SK-N-SH treated with all-trans-retinoic acid at 6 μM for 48 hours (cell line): ENCODE data around the gene TMEM229B.

Source experiments
- ISL1 ChIP-seq: fragments of 250-450 bp; sonication (Bioruptor Pico); IDR thresholded peaks from 2 replicates; pipeline ENCODE4 v2.1.2; 2022; ENCODE audit warnings: mild to moderate bottlenecking, moderate library complexity
- ZFP30 ChIP-seq: fragments of 450-650 bp; formaldehyde crosslinking; IDR thresholded peaks from 2 replicates; pipeline ENCODE4 v1.5.0; 2022; ENCODE audit warnings: mild to moderate bottlenecking, moderate library complexity
- TF ChIP-seq, protein P1 (sequence below): fragments of 250-450 bp; sonication (Bioruptor Pico); IDR thresholded peaks from 2 replicates; pipeline ENCODE4 v1.8.0; 2020; ENCODE audit warnings: mild to moderate bottlenecking, moderate library complexity, borderline replicate concordance

DNA sequence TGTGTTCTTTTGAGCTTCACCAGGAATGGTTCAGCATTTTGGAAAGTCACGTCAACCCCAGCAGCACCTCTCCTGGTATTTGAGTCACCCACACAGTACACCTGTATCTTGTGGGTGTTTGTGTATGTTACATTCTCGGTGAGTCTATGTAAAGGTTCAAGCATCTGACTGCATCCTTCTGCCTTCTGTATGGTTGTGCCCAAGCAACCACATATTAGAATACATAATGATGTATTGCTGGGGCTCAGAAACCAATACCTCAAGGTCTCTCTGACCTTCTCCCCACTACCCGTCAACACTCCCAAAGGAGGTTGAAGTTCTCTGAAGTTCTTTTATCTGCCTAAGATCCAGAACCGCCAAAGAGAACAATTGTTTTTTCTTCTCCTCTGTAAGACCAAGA is 9.2 kb upstream of the TMEM229B start:
- TF ChIP-seq, protein P1, sequence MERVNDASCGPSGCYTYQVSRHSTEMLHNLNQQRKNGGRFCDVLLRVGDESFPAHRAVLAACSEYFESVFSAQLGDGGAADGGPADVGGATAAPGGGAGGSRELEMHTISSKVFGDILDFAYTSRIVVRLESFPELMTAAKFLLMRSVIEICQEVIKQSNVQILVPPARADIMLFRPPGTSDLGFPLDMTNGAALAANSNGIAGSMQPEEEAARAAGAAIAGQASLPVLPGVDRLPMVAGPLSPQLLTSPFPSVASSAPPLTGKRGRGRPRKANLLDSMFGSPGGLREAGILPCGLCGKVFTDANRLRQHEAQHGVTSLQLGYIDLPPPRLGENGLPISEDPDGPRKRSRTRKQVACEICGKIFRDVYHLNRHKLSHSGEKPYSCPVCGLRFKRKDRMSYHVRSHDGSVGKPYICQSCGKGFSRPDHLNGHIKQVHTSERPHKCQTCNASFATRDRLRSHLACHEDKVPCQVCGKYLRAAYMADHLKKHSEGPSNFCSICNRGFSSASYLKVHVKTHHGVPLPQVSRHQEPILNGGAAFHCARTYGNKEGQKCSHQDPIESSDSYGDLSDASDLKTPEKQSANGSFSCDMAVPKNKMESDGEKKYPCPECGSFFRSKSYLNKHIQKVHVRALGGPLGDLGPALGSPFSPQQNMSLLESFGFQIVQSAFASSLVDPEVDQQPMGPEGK (CRISPR knock-in tag): no peak
- no peak for TF ChIP-seq ZFP30 (CRISPR knock-in tag)
- TF ChIP-seq ISL1 (CRISPR knock-in tag): no peak
